Lower leg skin (tissue), 4 donors: ENCODE results near the gene ARHGEF26. TPM values are rescaled to one million over a fixed set of nuclear protein-coding genes. Genes with fewer than 3 reads are reported as not detected.

Experiments used
- DNase-seq, 2 donors: peaks; one replicate each; pipeline ENCODE4 v3.0.0-alpha.2; 2019; ENCODE audit warnings: low spot score in 2 of 2
- H3K4me3 ChIP-seq: fragments of 200-600 bp; sonication (generic); 2 replicates; pipeline ENCODE4 v1.5.1; 2017; ENCODE audit warnings: mild to moderate bottlenecking, low read depth; ENCODE audit not compliant: poor library complexity, severe bottlenecking
- POLR2A ChIP-seq, 2 donors: fragments of 450-650 bp; IDR thresholded peaks; one replicate each; pipeline ENCODE4 v1.6.1; 2016 to 2017; ENCODE audit warnings: antibody characterized with exemption in 2 of 2, mild to moderate bottlenecking in 1 of 2, moderate library complexity in 1 of 2
- WGBS, 2 donors: methylation state at CpG; one replicate each; pipeline ENCODE4 v1.1.5; 2018; 5-methylcytosine and 5-hydroxymethylcytosine counted together
- intact Hi-C: fragments of 100-400 bp; cut with DNase I; formaldehyde crosslinking; loops from one replicate; pipeline ENCODE4 v1.15.0; 2023; ENCODE audit warnings: low total_unique reads
- total RNA-seq, 4 donors: library from RNA; depleted of rRNA; stranded (reverse); fragments of >200 nt; gene quantifications; one replicate each; pipeline ENCODE4 v1.1.0, GENCODE V29; 2016
- TF ChIP-seq, protein P1 (sequence below), 3 donors: fragments of 450-650 bp; IDR thresholded peaks; one replicate each; pipeline ENCODE4 v1.5.1; 2016; ENCODE audit warnings: antibody characterized with exemption in 3 of 3, mild to moderate bottlenecking in 3 of 3, moderate library complexity in 2 of 3

Gene ARHGEF26
- total RNA-seq, 4 donors from 2014 or later: 29.6 to 36.8 (median 33.1) TPM

- TF ChIP-seq POLR2A (IDR thresholded peaks at IDR 0.05): no peak
- TF ChIP-seq, protein P1, sequence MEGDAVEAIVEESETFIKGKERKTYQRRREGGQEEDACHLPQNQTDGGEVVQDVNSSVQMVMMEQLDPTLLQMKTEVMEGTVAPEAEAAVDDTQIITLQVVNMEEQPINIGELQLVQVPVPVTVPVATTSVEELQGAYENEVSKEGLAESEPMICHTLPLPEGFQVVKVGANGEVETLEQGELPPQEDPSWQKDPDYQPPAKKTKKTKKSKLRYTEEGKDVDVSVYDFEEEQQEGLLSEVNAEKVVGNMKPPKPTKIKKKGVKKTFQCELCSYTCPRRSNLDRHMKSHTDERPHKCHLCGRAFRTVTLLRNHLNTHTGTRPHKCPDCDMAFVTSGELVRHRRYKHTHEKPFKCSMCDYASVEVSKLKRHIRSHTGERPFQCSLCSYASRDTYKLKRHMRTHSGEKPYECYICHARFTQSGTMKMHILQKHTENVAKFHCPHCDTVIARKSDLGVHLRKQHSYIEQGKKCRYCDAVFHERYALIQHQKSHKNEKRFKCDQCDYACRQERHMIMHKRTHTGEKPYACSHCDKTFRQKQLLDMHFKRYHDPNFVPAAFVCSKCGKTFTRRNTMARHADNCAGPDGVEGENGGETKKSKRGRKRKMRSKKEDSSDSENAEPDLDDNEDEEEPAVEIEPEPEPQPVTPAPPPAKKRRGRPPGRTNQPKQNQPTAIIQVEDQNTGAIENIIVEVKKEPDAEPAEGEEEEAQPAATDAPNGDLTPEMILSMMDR (IDR thresholded peaks at IDR 0.05): no peak
- DNase-seq: no peak
- intact Hi-C loops: loop anchor here (10.0 kb wide), 1 partner anchor 88 kb away; no protein-coding TSS in a partner anchor
- H3K4me3 ChIP-seq: no peak overlapping the region
- 57 to 71% methylated on average over 2 of the region's 2 CpGs for WGBS, 2 donors
These were observed 5.5 kb downstream of the ARHGEF26 start for GRCh38 chr3:154126651-154127050.

GRCh38 chr3:154129625-154130024, 8.4 kb downstream of the ARHGEF26 start:
- H3K4me3 ChIP-seq: no peak overlapping the region
- DNase-seq: no peak
- TF ChIP-seq, protein P1 (IDR thresholded peaks at IDR 0.05): no peak
- TF ChIP-seq POLR2A (IDR thresholded peaks at IDR 0.05): no peak
- intact Hi-C loops: loop anchor here (10.0 kb wide), 1 partner anchor 85 kb away; no protein-coding TSS in a partner anchor
- WGBS, 2 donors: 47 to 49% methylated on average over 4 of the region's 4 CpGs

- intact Hi-C loops: no loop called here
- no peak overlapping the region for H3K4me3 ChIP-seq
- WGBS, 2 donors: 58 to 65% methylated on average over 3 of the region's 3 CpGs
- DNase-seq: no peak
- TF ChIP-seq, protein P1 (IDR thresholded peaks at IDR 0.05): no peak
- no peak for TF ChIP-seq POLR2A (IDR thresholded peaks at IDR 0.05)
These were observed 9.3 kb downstream of the ARHGEF26 start for GRCh38 chr3:154130540-154130939.

- 14 to 33% methylated on average over 1 of the region's 1 CpG for WGBS, 2 donors
- DNase-seq: no peak
- intact Hi-C loops: no loop called here
- no peak for TF ChIP-seq POLR2A (IDR thresholded peaks at IDR 0.05)
- TF ChIP-seq, protein P1 (IDR thresholded peaks at IDR 0.05): no peak
- no peak overlapping the region for H3K4me3 ChIP-seq
These were observed 10.6 kb downstream of the ARHGEF26 start for GRCh38 chr3:154131830-154132229.

- intact Hi-C loops: no loop called here
- no peak for DNase-seq
- no peak for TF ChIP-seq POLR2A (IDR thresholded peaks at IDR 0.05)
- TF ChIP-seq, protein P1 (IDR thresholded peaks at IDR 0.05): no peak
These were observed 11.7 kb downstream of the ARHGEF26 start for GRCh38 chr3:154132777-154133375.

More at GRCh38 chr3:154132777-154133375, 11.7 kb downstream of the ARHGEF26 start:
- no peak overlapping the region for H3K4me3 ChIP-seq
- 54 to 56% methylated on average over 6 of the region's 6 CpGs for WGBS, 2 donors
